ENCODE results near the gene JUND. TPM values are rescaled to one million over a fixed set of nuclear protein-coding genes. Genes with fewer than 3 reads are reported as not detected.

JUND gene
- 135 and 138 TPM in 2 replicates for total RNA-seq

GRCh38 chr19:18281082-18282020 lies at the start of gene JUND:
Gene JUND, minus strand, starts transcription at chr19:18281622. Its CDS starts 138 bp downstream, at chr19:18281484.

GRCh38 chr19:18322759-18323460 lies 41.5 kb upstream of the JUND start, which contains the start of gene LSM4:
Gene LSM4, minus strand, starts transcription at chr19:18323076. Its CDS starts 56 bp downstream, at chr19:18323020.

GRCh38 chr19:18274219-18274780 lies 7.1 kb downstream of the JUND start, which contains the start of gene IQCN:
Gene IQCN, minus strand, starts transcription at chr19:18274452. Its CDS starts 4,974 bp downstream, at chr19:18269478.

Small RNAs within 50 kb of the gene (small RNA-seq; reads per million reads assigned to genes)
- gene MIR3188 (not detected), gene RPL39P38 (not detected)

Other genes starting within 250 kb of the JUND start
- gene IL12RB1, start 194.7 kb downstream of the JUND start, total RNA-seq: 1.6 and 1.8 TPM in 2 replicates
- 3.2 and 3.6 TPM in 2 replicates for gene MAST3, start 183.8 kb downstream of the JUND start, total RNA-seq
- gene PIK3R2, start 128.5 kb downstream of the JUND start, total RNA-seq: 43.5 and 45.8 TPM in 2 replicates
- gene IFI30, start 107.8 kb downstream of the JUND start, total RNA-seq: 25.2 and 33.3 TPM in 2 replicates
- 9.7 TPM in 2 replicates for gene MPV17L2, start 88.4 kb downstream of the JUND start, total RNA-seq
- 0.73 and 1.6 TPM in 2 replicates for gene RAB3A, start 77.6 kb downstream of the JUND start, total RNA-seq
- 0.12 and 0.16 TPM in 2 replicates for gene PDE4C, start 55.2 kb downstream of the JUND start, total RNA-seq
- 3.6 and 4.1 TPM in 2 replicates for gene IQCN, start 7.2 kb downstream of the JUND start, total RNA-seq
- 66.2 and 72.9 TPM in 2 replicates for gene LSM4, start 41.5 kb upstream of the JUND start, total RNA-seq
- 31.0 and 34.2 TPM in 2 replicates for gene PGPEP1, start 59.0 kb upstream of the JUND start, total RNA-seq
- 4.5 and 4.9 TPM in 2 replicates for gene GDF15, start 104.5 kb upstream of the JUND start, total RNA-seq
- gene LRRC25, start 116.0 kb upstream of the JUND start, total RNA-seq: not detected in 2 replicates
- gene SSBP4, start 137.8 kb upstream of the JUND start, total RNA-seq: 96.4 and 97.5 TPM in 2 replicates
- gene ISYNA1, start 156.5 kb upstream of the JUND start, total RNA-seq: 13.7 and 15.1 TPM in 2 replicates
- 25.4 and 26.4 TPM in 2 replicates for gene ELL, start 240.4 kb upstream of the JUND start, total RNA-seq

Data from hair follicle dermal papilla cell (primary cell).